NCI-H1048 (cell line): ENCODE data around the gene FZD10.

ENCODE experiments used
- DNase-seq: peaks from one replicate; lab custom pipeline; 2025; lab: John Stamatoyannopoulos, UW

The FZD10 gene

DNA sequence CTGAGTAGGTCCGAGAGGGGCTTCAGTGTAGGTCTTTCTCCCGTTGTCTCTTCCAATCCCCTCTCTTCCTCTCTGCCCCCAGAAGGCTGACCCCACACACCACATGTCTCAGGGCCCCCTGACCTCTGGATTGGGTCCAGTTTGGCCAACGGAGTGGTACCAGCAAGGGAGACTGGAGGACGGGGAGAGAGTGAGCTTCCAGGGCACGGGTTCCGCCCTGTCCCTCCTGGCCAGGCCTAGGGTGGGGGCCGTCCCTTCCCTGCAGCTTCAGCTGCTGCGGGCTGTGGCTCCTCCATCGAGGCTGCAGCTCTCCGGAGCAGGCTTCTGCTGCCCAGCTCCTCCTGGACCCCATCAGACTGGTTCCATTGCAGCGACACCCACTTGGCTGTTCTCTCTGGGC, 17.4 kb downstream of the FZD10 start:
- DNase-seq, result no peak

DNA sequence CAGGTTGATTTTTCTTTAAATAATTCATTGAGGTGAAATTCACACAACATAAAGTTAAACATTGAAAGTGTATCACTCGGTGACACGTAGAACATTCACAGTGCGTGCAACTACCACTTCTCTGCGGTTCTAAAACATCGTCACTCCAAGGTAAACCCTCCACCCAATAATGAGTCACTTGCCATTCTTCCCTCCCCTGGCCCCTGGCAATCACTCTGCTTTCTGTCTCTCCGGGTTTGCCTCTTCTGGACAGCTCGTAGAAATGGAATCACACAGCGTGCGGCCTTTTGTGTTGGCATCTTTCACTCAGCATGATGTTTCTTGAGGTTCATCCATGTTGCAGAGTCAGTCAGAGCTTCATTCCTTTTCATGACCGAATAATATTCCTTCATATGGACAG, 18.9 kb downstream of the FZD10 start:
- DNase-seq, result no peak

DNA sequence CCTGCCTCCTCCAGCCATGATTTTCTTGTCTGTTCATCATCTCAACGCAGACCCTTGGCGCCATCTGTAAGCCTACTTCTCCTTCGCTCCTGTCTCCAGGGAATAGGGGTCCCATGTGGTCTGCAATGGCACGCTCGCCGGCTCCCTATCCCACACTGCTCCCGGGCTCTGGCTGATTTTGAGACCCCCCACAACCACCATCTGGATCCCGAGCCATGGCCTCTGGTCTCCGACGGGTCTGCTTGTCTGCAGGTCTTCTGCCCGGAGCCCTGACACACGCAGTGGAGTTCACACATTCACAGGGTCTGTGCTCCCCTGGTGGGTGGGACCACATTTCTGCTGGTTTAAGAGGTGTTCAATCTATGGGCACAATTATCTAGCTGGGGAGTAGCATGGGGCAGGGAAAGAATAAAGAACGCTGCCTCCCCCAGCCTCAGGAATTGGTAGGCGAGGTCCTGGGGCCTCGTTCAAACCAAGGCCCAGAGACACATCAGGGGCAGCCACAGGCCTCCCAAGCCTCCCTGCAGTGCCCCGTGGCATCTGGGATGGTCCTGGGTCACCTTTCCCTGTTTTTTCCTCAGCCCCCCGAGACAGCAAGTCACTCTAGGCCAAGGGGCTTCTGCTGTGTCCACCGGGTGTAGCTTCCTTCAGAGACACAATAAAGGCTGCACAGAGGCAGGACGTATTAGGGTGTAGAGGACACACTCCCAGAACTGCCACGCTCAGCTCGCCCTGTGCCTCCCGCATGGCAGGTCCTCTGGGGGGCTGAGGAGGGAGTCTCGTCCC, 21.5 kb downstream of the FZD10 start:
- no peak for DNase-seq

DNA sequence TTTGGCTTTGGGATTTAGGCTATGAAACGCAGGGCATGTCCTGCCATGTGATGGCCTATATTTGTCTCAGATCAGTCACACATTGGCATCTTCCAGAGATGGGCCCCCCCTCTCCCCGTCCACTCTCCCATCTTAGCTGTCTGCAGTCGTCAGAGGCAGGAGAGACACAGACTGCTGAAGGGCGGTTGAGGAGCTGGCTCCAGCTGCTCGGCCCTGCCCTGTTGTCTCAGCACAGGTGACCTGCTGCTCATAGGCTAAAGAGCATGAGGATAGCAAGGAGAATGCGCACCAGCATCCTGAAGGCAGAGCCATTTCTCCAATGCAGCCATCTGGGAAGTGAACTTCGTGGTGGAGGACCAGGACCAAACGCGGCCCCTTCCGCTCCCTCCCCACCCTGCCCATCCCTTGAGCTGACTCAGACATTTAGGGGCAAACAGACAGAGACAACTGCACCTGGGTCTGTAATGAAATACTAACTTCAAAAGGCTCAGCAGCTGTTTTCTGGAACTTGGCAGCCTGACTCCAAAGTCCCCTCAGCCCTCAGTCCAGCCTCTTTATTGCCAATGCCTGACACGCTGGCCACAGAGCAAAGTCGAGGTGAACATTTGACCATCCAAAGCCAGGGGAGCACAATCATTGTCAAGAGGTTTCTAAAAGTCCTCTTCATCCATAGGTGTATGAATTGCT, 22.3 kb downstream of the FZD10 start:
- no peak for DNase-seq

DNA sequence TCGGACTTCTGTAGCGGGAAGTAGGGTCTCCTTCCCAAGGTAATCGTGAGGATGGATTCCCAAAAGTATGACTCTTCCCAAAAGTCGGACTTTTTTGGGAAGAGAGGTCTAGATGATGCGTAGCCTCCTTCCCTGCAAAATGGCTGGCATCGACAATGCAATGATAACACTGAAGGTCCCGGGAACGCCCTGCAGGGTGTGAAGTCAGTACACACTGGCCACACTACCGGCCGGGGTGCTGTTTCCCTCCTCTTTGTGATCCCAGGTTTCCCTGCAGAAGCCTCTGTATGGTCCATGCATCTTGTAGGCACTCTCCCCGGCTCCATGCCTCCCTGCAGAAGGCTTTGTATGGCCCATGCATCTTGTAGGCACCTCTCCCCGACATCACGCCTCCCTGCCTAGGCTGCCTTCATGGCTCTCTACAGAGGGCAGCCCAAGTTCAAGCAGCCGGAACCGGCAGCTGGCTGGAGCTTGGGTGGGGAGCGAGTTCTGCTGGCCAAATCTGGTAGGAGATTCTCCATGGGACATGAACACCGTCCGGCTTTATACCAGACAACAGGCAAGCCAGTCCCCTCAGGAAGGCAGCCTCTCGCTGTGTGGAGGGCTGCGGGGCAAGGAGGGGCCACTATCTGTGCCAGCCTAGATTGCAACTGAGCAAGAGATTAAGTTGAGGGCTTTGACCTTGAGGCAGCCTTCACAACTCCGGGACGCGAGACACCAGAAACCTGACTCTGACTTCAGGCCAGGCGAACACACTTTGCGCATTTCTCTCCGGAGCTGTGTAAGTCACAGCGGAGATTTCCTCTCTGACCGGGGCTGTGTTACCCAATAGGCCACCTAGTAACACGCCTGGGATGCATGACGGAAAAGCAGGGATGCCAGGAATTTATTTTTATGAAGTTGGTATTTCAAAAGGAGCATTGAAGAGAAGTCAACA, 23.5 kb downstream of the FZD10 start:
- no peak for DNase-seq

DNA sequence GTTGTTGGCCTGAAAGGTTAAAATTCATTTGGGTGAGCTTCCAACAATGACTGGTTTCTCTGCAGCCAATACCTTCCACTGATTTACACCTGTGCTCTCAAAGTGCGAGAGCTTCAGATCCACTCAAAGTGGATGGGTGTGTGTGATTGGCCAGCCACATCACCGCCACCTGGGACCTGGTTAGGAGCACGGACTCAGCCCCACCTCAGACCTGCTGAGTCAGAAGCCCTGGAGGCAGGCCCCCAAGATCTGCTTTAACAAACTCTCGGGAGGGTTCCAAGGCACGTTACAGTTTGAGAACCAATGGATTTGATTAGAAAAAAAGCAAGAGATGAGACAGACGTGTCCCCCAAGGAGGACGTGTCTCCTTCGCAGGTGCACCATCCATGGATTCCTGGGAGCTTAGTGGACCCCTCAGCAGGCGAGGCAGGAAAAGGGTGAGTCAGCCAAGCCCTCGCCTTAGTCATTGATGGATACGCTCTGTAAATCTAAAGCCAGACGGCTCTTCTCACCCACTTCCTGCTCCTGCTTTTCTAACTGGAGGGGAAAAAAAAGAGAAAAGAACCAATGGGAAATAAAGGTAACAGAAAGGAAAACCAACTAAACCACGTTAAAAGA, 24.5 kb downstream of the FZD10 start:
- no peak for DNase-seq

DNA sequence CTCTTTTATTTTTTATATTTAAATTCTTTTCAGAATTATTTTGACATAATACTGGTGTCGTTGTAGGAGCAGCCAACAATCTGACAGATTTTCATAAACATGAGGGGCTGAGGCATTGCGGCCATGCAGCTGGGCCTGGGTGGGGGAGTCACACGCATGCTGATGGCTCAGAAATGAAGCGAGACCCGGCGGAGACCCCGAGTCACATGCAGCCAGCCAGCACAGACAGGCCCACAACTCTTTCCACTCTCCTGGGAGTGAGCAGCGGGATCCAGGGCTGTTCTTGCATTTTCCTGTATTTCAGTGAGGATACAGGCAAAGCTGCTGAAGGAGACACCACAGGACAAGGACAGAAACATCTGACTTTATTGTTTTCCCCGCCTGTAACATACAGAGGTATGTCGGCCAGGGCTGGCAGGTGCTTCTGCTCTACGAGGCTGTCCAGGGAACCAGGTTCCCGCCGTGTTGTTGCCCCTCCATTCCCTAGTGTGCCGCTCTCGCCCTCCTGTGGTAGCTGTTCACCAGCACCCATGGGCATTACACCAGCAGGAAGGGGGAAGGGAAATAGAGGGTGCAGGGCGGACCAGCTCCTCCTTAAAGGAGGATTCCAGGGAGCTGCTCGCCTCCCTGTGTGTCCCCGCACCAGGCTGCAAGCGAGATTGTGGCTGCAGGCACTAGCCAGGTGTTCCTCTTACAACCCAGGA, 30.5 kb downstream of the FZD10 start:
- DNase-seq, result no peak

DNA sequence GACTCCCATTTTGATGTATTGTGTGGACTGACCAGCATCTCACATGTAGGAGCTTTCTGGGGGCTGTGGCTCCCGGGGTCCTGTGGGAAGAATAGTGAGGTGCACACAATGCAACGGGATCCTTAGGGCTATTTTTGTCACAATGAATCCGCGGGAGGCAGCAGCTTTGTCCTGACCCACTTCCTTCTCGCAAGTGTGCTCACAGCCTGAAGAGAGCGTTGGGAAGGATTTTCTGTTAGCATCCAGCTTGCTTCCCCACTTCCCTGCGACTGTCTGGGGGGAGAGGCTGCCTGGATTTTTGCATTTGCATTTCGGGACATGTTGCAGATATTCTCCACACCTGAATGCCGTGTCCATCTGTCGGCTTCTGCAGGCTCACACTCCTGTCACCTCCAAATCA, 31.9 kb downstream of the FZD10 start:
- DNase-seq, result no peak

DNA sequence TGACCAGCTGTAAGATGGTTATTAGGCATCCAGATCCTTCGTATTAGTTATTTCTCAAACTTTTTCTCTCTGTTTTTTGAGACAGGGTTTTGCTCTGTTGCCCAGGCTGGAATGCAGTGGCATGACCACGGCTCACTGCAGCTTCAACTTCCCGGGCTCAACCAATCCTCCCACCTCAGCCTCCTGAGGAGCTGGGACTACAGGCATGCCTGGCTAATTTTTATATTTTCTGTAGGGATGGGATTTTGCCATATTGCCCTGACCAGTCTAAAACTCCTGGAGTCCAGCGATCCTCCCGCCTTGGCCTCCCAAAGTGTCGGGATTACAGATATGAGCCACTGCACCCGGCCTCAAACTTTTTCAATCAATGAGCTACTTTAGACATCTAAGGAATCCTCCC, 33.1 kb downstream of the FZD10 start:
- DNase-seq, result no peak

DNA sequence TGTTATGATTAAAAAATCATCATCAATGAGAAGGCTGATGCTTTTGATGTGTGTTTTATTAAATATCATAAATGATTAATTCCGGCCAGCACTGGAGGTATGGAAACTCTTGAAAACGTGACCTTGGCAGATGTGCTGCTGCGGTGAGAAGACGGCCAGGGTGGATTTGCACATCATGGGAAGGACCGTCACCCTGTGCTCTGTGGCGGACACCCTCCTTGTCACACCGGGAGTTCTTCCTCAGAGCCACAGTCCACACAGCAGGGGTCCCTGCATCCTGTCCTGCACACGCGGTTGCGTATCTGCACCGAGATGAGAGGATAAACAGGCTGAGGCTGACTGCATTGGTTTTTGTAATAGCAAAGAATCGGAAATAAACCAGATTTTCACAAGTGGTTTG, 33.5 kb downstream of the FZD10 start:
- no peak for DNase-seq

DNA sequence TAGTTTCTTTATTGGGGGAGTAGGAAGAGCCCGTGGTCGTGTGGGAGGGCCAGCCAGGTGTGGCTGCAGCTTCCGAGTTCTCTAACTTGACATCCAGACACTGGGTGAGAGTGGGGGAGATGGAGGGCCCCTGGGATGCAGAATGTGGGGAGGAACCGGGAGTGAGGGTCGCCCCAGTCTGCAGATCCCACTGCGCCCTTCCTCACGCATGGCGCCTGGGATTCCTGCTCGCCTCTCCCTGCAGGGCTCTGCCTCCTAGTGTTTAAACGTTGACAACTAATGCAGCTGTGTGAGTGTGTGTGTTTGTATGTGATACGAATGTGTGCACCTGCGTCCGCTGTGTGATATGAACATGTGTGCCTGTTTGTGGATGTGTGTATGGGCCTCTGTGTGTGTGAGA, 34.6 kb downstream of the FZD10 start:
- no peak for DNase-seq

DNA sequence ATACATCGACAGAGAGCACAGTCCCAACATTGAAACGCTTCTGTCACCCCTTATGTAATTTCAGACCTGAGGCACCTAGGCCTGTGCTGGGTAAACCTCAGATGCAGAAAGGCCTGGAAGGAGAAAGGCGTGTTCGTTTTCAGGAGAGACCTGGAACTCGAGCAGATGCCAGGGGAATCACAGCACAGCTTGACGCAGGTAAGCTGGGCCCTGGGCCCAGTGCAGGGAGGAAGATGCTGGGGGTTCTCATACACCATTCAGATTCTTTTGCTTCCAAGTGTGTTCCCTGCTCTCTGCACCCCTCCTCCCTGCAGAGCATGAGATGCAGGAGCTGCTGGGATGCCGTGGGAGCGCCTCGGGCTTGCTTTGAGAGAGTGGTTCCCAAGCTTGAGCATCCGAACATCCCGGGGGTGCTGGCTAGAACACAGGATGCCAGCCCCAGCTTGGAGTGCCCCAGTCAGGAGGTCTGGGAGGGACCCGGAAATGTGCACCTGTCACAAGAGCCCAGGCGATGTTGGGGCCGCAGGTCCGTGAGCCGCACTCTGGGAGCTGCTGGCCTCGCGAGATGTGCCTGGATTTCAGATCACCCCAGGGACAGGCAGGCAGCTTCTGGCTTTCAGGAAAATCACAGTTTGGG, 35.9 kb downstream of the FZD10 start:
- DNase-seq, result no peak

DNA sequence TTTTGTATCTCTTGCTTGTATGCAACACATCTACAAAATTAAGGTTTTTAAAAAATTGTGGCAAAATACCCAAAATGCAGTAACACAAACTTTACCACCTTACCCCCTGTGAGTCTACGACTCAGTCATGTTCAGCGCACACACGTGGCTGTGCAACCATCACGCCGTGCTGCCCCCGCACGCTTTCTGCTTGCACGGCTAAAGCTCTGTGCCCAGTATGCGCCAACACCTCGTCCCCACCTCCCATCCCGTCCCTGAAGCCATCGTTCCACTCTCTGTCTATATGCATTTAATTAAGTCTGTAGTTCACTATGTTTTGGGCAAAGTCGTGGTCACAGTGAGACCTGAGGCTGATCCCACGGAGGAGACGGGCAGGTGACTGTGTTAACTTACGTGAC, 36.4 kb downstream of the FZD10 start:
- DNase-seq, result no peak

DNA sequence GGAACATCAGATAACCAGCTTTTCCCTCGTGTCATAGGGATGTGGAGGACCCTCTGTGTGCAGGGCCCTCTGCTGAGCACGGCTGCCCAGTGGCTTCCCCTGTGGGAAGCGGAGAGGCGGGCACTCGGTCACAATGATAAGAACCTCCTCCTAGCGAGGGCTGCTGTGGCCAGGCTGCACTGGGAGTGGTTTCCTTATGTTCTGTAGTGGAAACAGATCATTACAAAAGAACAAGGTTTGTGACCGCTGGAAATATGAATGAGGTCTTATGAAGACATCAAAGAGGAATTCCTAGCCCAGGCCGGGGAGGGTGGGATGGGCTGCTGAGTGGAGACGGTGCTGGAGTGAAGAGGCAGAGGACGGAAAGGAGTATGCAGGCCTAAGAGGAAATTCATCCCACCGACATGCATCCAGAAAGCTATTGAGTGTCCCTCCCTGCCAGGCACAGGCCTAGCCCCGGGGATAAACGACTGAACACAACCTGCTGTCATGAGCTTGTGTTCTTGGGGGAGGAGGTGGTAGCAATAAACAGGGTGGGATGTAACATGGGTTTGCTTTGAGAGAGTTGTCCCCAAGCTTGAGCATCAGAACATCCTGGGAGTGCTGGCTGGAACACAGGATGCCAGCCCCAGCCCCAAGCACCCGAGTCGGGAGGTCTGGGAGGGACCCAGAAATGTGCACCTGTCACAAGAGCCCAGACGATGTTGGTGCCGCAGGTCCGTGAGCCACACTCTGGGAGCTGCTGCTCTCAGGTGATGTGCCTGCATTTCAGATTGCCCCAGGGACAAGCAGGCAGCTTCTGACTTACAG, 37.5 kb downstream of the FZD10 start:
- DNase-seq, result no peak

DNA sequence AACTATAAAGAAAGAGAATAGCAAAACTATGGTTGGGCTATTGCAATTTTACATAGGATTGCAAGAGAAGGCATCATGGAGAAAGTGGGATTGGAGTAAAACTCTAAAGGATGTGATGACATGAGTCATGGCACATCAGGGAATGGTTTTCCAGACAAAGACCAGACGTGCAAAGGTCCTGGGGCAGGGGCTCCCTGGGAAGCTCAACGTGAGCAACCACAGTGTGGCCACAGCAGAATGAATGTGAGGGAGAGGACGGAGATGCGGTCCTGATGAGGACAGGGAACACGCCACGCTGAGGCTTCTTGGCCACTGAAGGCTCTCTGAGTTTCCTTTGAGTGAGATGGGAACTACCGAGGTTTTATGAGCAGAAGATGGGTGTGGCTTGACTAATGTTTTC, 38.2 kb downstream of the FZD10 start:
- no peak for DNase-seq

DNA sequence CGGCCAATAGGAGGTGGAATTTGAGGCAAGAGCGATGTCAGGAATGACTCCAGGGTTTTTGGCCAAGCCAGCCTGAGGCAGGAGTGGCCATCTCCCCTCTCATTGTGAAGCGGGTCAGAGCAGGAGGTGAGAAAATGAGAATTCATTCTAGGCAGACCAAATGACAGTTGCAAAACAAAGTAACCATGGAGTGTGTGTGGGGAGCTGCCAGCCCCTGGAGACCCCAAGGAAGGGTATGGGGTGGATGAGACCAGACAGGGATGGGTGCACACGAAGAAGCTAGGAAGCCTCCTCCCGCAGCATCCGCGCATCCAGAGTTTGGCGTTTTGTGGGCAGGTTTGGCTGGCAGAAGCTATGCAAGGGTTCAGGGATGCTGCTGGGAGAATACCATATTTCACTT, 38.8 kb downstream of the FZD10 start:
- DNase-seq, result no peak

DNA sequence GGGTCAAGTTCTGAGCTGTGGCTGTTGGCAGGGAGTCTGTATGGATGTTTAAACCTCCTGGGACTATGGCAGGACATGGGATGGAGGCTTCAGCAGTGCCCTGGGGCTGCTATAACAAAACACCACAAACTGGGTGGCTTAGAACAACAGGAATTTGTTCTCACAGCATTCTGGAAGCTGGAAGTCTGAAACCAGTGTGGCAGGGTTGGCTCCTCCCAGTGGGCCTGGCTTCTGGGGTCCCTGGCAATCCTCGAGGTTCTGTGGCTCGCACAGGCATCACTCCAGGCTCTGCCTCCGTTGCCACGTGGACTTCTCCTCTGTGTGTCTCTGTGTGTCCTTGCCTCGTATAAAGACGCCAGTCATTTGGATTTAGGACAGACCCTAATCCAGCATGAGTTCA, 39.9 kb downstream of the FZD10 start:
- no peak for DNase-seq

DNA sequence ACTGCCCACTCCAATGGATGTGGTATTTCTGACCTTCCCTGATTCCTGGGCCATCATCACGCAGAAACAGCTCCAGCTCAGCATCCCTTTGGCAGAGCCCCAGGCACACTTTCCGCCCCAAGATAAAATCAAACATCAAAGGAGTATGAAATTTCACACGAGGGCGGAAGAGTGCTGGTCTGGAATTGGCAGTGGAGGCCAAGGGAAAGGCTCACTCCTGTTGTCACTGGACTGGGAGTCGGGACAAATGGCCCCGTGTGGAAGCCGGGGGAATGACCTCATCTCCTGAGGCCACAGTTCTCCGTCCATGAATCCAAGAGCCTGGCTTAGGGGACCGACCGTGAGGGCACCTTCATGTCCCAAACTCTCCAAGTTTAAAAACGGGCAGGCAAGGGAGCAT, 40.9 kb downstream of the FZD10 start:
- DNase-seq, result no peak

DNA sequence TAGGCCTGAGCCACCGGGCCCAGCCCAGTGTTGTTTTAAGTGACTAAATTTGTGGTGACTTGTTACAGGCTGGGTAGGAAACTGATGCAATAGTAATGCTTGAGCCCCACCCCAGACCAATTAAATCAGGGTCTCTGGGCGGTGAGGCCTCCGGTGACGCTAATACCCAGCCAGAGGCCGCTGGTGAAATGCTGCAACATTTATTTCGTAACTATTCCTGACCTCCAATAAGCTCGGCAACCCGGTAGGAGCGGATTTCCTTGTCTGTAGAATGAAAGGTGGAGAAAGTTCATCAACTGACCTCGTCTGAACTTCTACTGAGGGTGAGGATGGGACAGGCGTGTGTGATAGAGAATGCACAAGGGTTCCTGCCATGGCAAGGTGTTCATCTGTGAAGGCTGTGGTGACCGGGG, 42.3 kb downstream of the FZD10 start:
- no peak for DNase-seq

DNA sequence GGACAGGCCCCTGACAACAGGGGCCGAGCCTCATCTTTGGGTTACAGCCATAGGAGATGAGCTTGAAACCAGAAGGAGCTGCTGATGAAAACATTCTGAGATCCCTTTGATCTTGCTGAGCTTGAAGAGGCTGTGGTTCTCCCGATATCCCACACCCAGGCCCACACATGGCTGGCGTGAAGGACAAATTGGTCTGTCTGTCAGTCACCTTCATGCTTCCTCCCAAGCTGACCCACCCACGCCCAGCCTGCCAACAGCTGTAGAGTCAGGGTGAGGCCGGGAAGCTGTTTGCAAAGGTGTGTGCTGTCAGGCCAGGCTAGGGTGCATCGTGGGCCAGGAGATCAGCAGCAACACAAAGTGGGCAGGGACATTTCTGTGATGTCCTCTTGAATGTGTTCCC, 43.2 kb downstream of the FZD10 start:
- DNase-seq, result no peak
